Measurements from ENCODE around the gene CABLES1.
"Not testable (repeated sequence)": the region's sequence is repeated elsewhere in the genome, so short reads cannot be mapped to it uniquely, and the experiment has no call there.

CABLES1 gene

GRCh38 chr18:23088310-23088709 lies 47.0 kb upstream of the CABLES1 start:
- no peaks in the 10 kb centered on the region for H3K27me3 ChIP-seq (ENCODE audit: insufficient read depth, poor library complexity, severe bottlenecking)
- H3K4me3 ChIP-seq (replicated peaks; ENCODE audit: insufficient read depth, low read length) = no peak overlapping the region
- TF ChIP-seq SPI1 (IDR thresholded peaks at IDR 0.05; ENCODE audit: borderline replicate concordance, low read depth) = no peak
- TF ChIP-seq, protein P1, sequence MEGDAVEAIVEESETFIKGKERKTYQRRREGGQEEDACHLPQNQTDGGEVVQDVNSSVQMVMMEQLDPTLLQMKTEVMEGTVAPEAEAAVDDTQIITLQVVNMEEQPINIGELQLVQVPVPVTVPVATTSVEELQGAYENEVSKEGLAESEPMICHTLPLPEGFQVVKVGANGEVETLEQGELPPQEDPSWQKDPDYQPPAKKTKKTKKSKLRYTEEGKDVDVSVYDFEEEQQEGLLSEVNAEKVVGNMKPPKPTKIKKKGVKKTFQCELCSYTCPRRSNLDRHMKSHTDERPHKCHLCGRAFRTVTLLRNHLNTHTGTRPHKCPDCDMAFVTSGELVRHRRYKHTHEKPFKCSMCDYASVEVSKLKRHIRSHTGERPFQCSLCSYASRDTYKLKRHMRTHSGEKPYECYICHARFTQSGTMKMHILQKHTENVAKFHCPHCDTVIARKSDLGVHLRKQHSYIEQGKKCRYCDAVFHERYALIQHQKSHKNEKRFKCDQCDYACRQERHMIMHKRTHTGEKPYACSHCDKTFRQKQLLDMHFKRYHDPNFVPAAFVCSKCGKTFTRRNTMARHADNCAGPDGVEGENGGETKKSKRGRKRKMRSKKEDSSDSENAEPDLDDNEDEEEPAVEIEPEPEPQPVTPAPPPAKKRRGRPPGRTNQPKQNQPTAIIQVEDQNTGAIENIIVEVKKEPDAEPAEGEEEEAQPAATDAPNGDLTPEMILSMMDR (IDR thresholded peaks at IDR 0.05; ENCODE audit: insufficient read depth, low read length) = no peak
- TF ChIP-seq, protein P2, sequence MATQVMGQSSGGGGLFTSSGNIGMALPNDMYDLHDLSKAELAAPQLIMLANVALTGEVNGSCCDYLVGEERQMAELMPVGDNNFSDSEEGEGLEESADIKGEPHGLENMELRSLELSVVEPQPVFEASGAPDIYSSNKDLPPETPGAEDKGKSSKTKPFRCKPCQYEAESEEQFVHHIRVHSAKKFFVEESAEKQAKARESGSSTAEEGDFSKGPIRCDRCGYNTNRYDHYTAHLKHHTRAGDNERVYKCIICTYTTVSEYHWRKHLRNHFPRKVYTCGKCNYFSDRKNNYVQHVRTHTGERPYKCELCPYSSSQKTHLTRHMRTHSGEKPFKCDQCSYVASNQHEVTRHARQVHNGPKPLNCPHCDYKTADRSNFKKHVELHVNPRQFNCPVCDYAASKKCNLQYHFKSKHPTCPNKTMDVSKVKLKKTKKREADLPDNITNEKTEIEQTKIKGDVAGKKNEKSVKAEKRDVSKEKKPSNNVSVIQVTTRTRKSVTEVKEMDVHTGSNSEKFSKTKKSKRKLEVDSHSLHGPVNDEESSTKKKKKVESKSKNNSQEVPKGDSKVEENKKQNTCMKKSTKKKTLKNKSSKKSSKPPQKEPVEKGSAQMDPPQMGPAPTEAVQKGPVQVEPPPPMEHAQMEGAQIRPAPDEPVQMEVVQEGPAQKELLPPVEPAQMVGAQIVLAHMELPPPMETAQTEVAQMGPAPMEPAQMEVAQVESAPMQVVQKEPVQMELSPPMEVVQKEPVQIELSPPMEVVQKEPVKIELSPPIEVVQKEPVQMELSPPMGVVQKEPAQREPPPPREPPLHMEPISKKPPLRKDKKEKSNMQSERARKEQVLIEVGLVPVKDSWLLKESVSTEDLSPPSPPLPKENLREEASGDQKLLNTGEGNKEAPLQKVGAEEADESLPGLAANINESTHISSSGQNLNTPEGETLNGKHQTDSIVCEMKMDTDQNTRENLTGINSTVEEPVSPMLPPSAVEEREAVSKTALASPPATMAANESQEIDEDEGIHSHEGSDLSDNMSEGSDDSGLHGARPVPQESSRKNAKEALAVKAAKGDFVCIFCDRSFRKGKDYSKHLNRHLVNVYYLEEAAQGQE (IDR thresholded peaks at IDR 0.05; ENCODE audit: insufficient replicate concordance, low read depth) = no peak
- TF ChIP-seq POLR2AphosphoS5 (IDR thresholded peaks at IDR 0.05; ENCODE audit: low read depth) = no peak
- no peak for TF ChIP-seq GABPA (IDR thresholded peaks at IDR 0.05; ENCODE audit: low read depth)
- DNase-seq (ENCODE audit: low read depth in 1 of 2, low spot score in 1 of 2) = no peak
- no peak overlapping the region for H3K27ac ChIP-seq (replicated peaks)

GRCh38 chr18:23091017-23091993 lies 44.0 kb upstream of the CABLES1 start:
- not testable (repeated sequence) for H3K4me3 ChIP-seq (replicated peaks; ENCODE audit: insufficient read depth, low read length); H3K27me3 ChIP-seq (ENCODE audit: insufficient read depth, poor library complexity, severe bottlenecking)
- DNase-seq (ENCODE audit: low read depth in 1 of 2, low spot score in 1 of 2) = peak in 1 of 2 experiments; percentile 17
- TF ChIP-seq SPI1 (IDR thresholded peaks at IDR 0.05; ENCODE audit: borderline replicate concordance, low read depth) = peak; percentile 38; the same call in 1 of the 2 replicates
- TF ChIP-seq GABPA (IDR thresholded peaks at IDR 0.05; ENCODE audit: low read depth) = 0 out of 2 replicates have a peak, but pooled peaks have one; percentile 12
- H3K27ac ChIP-seq (replicated peaks) = 0 out of 2 replicates have a peak overlapping the region, but pooled peaks have one; percentile 4

DNA sequence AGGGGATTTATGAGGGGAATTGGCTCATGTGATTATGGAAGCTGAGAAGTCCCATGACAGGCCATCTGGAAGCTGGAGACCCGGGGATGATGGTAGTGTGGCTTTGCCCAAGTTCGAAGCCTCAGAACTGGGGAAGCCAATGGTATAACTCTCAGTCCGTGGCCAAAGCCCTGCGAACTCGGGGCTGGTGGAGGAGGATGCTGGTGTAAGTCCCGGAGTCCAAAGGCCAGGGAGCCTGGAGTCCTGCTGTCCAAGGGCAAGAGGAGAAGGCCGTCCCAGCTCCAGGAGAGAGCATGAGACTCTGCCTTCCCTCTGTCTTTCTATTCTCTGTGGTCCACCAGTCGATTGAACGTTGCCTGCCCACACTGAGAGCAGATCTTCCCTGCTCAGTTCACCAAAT lies 43.2 kb upstream of the CABLES1 start:
- TF ChIP-seq SPI1 (IDR thresholded peaks at IDR 0.05; ENCODE audit: borderline replicate concordance, low read depth) = no peak
- no peak overlapping the region for H3K27ac ChIP-seq (replicated peaks)
- no peaks in the 10 kb centered on the region for H3K27me3 ChIP-seq (ENCODE audit: insufficient read depth, poor library complexity, severe bottlenecking)
- H3K4me3 ChIP-seq (replicated peaks; ENCODE audit: insufficient read depth, low read length) = no peak overlapping the region
- DNase-seq (ENCODE audit: low read depth in 1 of 2, low spot score in 1 of 2) = no peak

DNA sequence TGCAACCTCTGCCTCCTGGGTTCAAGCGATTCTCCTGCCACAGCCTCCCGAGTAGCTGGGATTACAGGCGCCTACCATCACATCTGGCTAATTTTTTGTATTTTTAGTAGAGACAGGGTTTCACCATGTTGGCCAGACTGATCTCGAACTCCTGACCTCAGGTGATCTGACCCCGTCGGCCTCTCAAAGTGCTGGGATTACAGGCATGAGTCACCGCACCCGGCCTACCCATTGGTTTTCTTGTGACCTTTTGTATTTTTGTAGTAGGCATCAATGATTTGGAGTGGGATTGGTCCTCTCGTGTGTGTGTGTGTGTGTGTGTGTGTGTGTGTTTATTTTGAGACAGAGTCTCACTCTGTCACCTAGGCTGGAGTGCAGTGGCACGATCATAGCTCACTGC lies 42.2 kb upstream of the CABLES1 start:
- H3K27me3 ChIP-seq (ENCODE audit: insufficient read depth, poor library complexity, severe bottlenecking); H3K27ac ChIP-seq (replicated peaks); H3K4me3 ChIP-seq (replicated peaks; ENCODE audit: insufficient read depth, low read length); DNase-seq (ENCODE audit: low read depth in 1 of 2, low spot score in 1 of 2): not testable (repeated sequence)

DNA sequence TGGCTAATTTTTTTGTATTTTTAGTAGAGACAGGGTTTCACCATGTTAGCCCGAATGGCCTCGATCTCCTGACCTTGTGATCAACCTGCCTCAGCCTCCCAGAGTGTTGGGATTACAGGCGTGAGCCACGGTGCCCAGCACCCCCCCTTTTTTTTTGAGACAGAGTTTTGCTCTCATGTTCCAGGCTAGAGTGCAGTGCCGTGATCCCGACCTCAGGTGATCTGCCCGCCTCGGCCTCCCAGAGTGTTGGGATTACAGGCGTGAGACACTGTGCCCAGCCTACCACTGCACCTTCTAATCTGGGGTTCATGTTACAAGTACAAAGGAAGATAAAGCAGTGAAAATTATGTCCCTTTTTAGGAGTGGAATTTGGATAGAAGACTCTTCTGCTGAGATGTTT lies 41.5 kb upstream of the CABLES1 start:
- Histone ChIP-seq H3K4me3 (replicated peaks; ENCODE audit: insufficient read depth, low read length) (no peak overlapping the region), H3K27me3 (ENCODE audit: insufficient read depth, poor library complexity, severe bottlenecking) (no peaks in the 10 kb centered on the region), H3K27ac (replicated peaks) (no peak overlapping the region)
- no peak for DNase-seq (ENCODE audit: low read depth in 1 of 2, low spot score in 1 of 2)
- TF ChIP-seq, protein P2 (IDR thresholded peaks at IDR 0.05; ENCODE audit: insufficient replicate concordance, low read depth) = no peak
- TF ChIP-seq, protein P1 (IDR thresholded peaks at IDR 0.05; ENCODE audit: insufficient read depth, low read length) = no peak
- TF ChIP-seq GABPA (IDR thresholded peaks at IDR 0.05; ENCODE audit: low read depth) (no peak), POLR2AphosphoS5 (IDR thresholded peaks at IDR 0.05; ENCODE audit: low read depth) (no peak), SPI1 (IDR thresholded peaks at IDR 0.05; ENCODE audit: borderline replicate concordance, low read depth) (no peak)

Measured in HL-60 (cell line).